GM19351 (cell line): ENCODE measurements around the gene ARHGDIA.
A peak's percentile ranks its signal among the peaks of the same experiment; 100 is the strongest.
"Not testable (repeated sequence)": the region's sequence is repeated elsewhere in the genome, so short reads cannot be mapped to it uniquely, and the experiment has no call there.

Source experiments
- ATAC-seq: cut with Tn5 transposase; IDR thresholded peaks from one replicate; pipeline ENCODE4 v1.9.1; 2021; ENCODE audit warnings: mild to moderate bottlenecking, moderate library complexity; ENCODE audit not compliant: unreplicated experiment

ARHGDIA gene

DNA sequence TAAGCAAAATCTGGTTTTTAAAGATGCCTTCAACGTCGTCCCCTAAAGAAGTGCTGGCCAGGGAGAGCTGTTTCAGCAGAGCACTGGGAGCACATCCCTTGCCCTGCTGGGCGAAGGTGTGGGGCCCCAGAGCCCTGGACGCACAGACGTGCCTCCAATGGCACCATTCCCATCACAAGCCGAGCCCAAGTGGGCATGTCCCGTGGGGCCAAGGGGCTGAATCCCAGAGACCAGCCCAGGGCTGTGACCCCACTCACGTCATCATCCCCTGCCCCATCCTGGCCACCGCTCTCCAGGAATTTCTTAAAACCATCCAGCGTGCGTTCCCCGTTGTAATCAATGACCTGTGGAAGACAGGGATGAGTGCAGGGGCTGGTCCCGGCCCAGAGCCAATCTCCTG, 26.2 kb downstream of the ARHGDIA start:
- no peak for ATAC-seq

- no peak for ATAC-seq
Measured at GRCh38 chr17:81844327-81844851, 26.7 kb downstream of the ARHGDIA start.

- ATAC-seq = no peak
Measured at GRCh38 chr17:81843713-81844326, 27.3 kb downstream of the ARHGDIA start.

- ATAC-seq = no peak
Measured at GRCh38 chr17:81842725-81843504, 28.2 kb downstream of the ARHGDIA start.

GRCh38 chr17:81842378-81842724, 28.8 kb downstream of the ARHGDIA start:
- no peak for ATAC-seq

DNA sequence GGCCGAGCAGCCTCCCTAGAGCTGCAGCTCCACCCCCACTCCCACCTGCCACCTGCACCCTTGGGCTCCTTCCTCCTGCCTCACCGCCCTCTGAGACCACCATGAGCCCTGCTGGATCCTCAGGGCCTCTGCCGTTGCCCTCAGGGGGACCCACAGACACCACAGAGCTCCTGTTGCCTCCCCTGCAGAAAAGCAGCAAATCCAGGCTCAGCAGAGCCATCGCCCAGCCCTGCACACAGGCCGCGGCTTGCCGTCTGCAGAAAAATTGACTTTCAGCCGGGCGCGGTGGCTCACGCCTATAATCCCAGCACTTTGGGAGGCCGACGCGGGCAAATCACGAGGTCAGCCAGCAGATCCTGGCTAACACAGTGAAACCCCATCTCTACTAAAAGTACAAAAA, 29.3 kb downstream of the ARHGDIA start:
- no peak for ATAC-seq

- ATAC-seq = no peak
Measured at GRCh38 chr17:81840826-81841778, 30.0 kb downstream of the ARHGDIA start.

DNA sequence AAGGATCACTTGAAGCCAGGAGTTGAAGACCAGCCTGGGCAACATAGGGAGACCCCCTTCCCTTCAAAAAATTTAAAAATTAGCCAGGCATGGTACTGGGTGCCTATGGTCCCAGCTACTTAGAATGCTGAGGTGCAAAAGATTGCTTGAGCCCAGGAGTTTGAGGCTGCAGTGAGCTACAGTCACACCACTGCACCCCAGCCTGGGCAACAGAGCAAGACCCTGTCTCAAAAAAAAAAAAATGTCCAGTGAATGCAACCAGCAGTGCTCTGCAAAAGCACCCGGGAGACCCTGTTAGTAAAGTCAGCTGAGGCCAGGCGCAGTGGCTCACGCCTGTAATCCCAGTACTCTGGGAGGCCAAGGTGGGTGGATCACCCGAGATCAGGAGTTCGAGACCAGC, 31.1 kb downstream of the ARHGDIA start:
- not testable (repeated sequence) for ATAC-seq

GRCh38 chr17:81839301-81839700, 31.8 kb downstream of the ARHGDIA start:
- ATAC-seq = no peak

DNA sequence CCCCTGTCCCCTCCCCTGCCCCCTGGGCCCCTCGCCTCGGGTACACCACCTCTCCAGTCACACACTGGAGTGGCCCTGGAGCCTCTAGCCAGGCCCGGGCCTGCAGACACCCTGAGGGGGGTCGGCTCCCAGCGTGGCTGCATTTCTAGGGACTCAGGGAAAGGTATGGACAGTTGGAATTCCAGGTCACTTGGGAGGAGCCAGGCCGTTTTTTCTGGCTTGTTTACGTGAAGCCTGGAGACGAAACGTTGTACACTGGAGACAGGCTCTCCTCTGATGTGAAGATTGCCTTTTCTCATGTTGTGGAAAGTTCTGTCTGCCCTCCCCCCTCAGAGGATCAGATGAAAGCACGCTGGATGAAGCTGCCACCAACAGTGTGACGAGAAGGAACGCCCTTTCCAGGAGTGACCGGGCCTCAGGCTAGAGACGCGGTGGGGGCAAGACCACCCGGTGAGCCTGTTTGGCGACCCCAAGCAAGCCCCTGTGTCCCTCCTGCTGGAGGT, 32.3 kb downstream of the ARHGDIA start:
- ATAC-seq = no peak

DNA sequence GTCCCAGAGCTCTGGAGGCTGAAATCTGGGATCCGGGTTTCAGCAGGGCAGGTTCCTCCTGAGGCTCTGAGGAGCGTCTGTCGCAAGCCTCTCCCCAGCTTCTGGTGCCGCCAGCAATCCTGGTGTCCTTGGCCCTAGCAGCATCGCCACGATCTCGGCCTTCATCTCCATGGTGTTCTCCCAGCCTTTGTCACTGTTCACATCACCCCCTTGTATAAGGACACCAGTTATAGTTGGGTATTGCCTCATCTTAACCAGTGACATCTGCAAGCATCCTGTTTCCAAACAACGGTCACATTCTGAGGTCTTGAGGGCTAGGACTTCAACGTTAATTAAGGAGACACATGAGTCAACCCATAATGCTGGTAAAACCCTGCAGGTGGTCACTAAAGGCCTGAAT, 33.5 kb downstream of the ARHGDIA start:
- ATAC-seq = no peak

DNA sequence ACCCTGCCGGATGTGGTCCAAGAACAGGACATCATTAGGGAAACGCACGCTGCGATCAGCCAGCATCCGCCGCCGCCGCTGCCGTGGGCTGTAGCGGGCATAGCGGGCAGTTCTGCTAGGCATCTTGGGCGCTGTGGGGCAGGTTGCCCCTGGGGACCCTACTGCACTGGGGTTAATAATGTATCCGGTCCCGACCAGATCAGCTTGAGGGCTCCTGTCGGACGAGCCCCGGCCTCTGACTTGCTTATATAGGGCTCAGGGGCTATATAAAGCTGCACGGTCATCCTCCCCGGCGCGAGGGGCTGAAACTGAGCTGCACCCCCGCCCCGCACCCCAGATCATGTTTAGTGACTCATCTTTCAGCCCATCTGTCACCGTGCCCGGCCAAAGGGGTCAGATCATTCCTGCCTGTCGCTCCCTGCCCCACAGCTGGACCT, 36.3 kb downstream of the ARHGDIA start, which contains the start of gene PPP1R27:
Gene PPP1R27 (minus strand): TSS at position 220 of the 437 bp plus-strand sequence. CDS start 97 bp downstream, at position 123.
- ATAC-seq = no peak

DNA sequence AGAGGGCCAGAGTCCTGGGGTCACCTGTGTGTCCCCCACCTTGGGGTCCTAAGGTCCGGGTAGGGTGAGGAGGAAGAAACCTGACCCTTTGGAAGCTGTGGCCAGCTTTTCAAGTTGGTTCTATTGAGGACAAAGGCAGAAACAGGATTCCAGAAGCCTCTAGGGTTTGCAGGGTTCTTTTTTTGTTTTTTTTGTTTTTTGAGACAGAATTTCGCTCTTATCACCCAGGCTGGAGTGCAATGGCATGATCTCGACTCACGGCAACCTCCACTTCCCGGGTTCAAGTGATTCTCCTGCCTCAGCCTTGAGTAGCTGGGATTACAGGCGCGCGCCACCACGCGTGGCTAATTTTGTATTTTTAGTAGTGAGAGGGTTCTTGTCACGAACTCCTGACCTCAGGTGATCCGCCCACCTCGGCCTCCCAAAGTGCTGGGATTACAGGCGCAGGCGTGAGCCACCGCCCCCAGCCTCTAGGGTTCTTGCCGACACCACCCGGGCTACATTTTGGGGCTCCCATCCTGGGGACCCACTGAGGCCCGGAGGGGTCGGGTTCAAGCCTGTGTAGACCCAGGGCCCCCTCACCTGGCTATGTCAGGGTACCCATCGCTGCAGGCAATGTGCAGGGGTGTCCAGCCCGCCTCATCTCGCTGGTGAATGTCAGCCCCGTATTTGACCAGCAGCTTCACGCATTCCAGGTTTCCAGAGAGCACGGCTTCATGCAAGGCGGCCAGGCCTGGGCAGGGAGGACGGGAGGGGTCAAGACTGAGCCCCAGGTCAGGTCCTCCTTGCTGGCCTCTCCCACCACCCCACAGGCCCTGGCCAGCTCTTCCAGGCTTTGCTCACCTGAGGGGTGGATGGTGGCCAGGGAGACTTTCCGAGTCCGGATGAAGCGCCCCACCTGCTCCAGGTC, 37.0 kb downstream of the ARHGDIA start:
- ATAC-seq = no peak

- peak; percentile 70 for ATAC-seq
Measured at GRCh38 chr17:81833160-81833920, 37.8 kb downstream of the ARHGDIA start, which contains the start of gene MCRIP1. Gene MCRIP1, minus strand, starts transcription at chr17:81833291. Its CDS starts 8,785 bp downstream, at chr17:81824506.

DNA sequence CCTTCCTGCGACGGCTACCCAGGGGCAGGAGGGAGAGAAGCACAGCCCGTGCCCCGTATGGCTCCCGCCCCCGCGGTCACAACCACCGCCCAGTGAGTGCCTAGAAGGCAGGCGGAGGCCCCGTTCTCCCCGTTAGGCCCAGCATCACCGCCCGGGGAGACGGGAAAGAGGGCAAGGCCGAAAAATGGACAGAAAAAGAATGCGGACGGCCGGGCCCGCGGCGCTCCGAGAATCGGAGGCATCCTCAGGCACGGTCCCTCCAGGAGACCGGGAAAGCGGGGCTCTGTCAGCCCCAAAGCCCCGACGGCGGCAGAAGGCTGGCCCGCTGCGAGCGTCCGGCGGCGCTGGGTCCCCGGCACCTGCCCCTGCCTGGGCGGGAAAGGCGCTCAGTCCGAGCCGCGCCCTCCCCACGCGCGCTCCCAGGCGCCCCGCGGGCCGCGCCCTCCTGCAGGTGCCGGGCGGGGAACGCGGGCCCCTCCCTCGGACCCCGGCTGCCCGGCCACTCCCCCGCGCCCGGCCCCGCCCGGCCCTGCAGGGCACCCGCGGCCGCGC, 38.5 kb downstream of the ARHGDIA start:
- peak; percentile 30 for ATAC-seq

- ATAC-seq = no peak
Measured at GRCh38 chr17:81831957-81832607, 39.1 kb downstream of the ARHGDIA start.

GRCh38 chr17:81831563-81831956, 39.6 kb downstream of the ARHGDIA start:
- no peak for ATAC-seq

DNA sequence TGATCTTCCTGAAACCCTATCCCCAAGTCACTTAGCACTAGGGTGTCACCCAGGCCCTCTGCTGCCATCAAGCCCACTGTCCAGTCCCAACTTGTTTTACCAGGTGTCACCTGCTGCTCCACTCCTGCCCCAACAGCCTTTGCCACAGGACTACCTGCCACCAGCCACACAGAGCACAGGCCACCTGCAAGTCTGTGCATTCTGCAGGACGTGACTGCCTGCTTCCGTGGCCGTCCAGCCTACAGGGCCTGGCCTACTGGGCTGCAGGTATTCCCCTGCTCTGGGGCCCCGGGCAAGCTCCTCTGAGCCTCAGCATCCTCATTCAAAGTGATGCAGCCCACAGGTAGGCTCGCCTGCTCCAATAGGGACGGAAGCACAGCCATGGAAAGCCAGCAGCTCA, 41.3 kb downstream of the ARHGDIA start:
- ATAC-seq = no peak
